Activated T-helper 1 cell treated with anti-CD3 and anti-CD28 coated beads, Interleukin-12 subunit alpha, Interleukin-12 subunit beta, Interleukin-2, Interleukin-4 antibody, amounts not matched to agents 30 ng/mL and 10 ng/mL and 1 ng/mL, durations not matched to agents 14 hours and 24 hours and 36 hours (primary cell): ENCODE data around the gene ASPSCR1. TPM values are rescaled to one million over a fixed set of nuclear protein-coding genes. Genes with fewer than 3 reads are reported as not detected.

Experiments used
- DNase-seq: peaks from one replicate; pipeline ENCODE4 v3.0.0; 2021; ENCODE audit warnings: low spot score
- H3K27ac Mint-ChIP-seq: one replicate; pipeline ENCODE4 v1.8.0; 2021; ENCODE audit warnings: mild to moderate bottlenecking, mixed read lengths
- H3K27me3 Mint-ChIP-seq: one replicate; pipeline ENCODE4 v1.8.0; 2022; ENCODE audit warnings: mild to moderate bottlenecking, moderate library complexity, mixed read lengths; ENCODE audit not compliant: insufficient read depth
- H3K36me3 Mint-ChIP-seq: one replicate; pipeline ENCODE4 v1.8.0; 2021; ENCODE audit warnings: low read depth, mixed read lengths
- H3K4me1 Mint-ChIP-seq: one replicate; pipeline ENCODE4 v1.8.0; 2021; ENCODE audit warnings: low read depth, mixed read lengths
- H3K4me3 Mint-ChIP-seq: one replicate; pipeline ENCODE4 v1.8.0; 2021; ENCODE audit warnings: mild to moderate bottlenecking, moderate library complexity, mixed read lengths
- H3K9me3 Mint-ChIP-seq: one replicate; pipeline ENCODE4 v1.8.0; 2021; ENCODE audit warnings: mixed read lengths
- intact Hi-C: fragments of 100-400 bp; cut with micrococcal nuclease; formaldehyde crosslinking; loops from one replicate; pipeline ENCODE4 v1.15.1; 2024
- total RNA-seq: library from RNA; stranded (reverse); gene quantifications from 2 replicates; pipeline ENCODE4 v1.2.3, GENCODE V29; 2022

Gene ASPSCR1
- total RNA-seq, 1 donor from 2014 or later, result 33.8 TPM

- peaks cover 14% of the 10 kb centered on the region for H3K4me1 Mint-ChIP-seq
- intact Hi-C loops, result loop anchor here (1.0 to 5.0 kb wide), 3 partner anchors 14 to 45 kb away; partner anchors contain the start of genes DCXR and FASN
- peak within 1 kb of the TSS; percentile 89 for H3K27ac Mint-ChIP-seq
- no peaks in the 10 kb centered on the region for H3K27me3 Mint-ChIP-seq
- DNase-seq, result peak; percentile 74
- peak within 1 kb of the TSS; percentile 91 for H3K4me3 Mint-ChIP-seq
- no peaks in the 10 kb centered on the region for H3K9me3 Mint-ChIP-seq
- H3K36me3 Mint-ChIP-seq, result peaks cover 9% of the 10 kb centered on the region
These were observed 74.6 kb downstream of the ASPSCR1 start, which contains the start of the genes GPS1 and RFNG for GRCh38 chr17:82051776-82052637. Gene GPS1 (plus strand): TSS chr17:82051898. CDS start chr17:82051932, 34 bp downstream. Gene RFNG (minus strand): TSS chr17:82051811. CDS start chr17:82051766, 45 bp downstream.

GRCh38 chr17:82052638-82053059 lies 75.2 kb downstream of the ASPSCR1 start:
- peaks cover 9% of the 10 kb centered on the region for H3K4me1 Mint-ChIP-seq
- peak overlapping the region; percentile 88 for H3K4me3 Mint-ChIP-seq
- intact Hi-C loops, result loop anchor here (5.0 kb wide), 1 partner anchor 45 kb away; the partner anchor contains the start of gene FASN
- no peaks in the 10 kb centered on the region for H3K27me3 Mint-ChIP-seq
- H3K9me3 Mint-ChIP-seq, result no peaks in the 10 kb centered on the region
- H3K27ac Mint-ChIP-seq, result no peak overlapping the region
- DNase-seq, result no peak
- H3K36me3 Mint-ChIP-seq, result peaks cover 5% of the 10 kb centered on the region

DNA sequence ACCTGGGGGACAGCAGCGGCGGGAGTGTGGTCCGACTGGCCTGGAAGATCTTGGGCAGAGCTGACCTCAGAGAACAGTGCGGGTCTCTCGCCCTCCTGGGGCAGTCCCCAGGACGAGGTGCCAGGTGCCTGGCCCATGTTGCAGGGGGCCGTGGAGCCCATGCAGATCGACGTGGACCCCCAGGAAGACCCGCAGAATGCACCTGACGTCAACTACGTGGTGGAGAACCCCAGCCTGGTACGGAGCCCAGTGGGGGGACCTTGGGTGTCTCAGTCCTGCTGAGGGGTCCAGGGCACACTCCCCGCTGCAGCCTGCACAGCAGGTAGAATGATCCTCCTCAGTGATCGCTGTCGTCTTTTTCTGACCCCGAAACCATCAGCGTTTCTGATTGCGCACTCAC lies 75.7 kb downstream of the ASPSCR1 start:
- no peak overlapping the region for H3K27ac Mint-ChIP-seq
- H3K4me1 Mint-ChIP-seq, result peaks cover 8% of the 10 kb centered on the region
- intact Hi-C loops, result loop anchor here (5.0 kb wide), 1 partner anchor 44 kb away; the partner anchor contains the start of gene FASN
- H3K27me3 Mint-ChIP-seq, result no peaks in the 10 kb centered on the region
- H3K36me3 Mint-ChIP-seq, result peaks cover 4% of the 10 kb centered on the region
- no peak for DNase-seq
- H3K4me3 Mint-ChIP-seq, result peak overlapping the region; percentile 88
- no peaks in the 10 kb centered on the region for H3K9me3 Mint-ChIP-seq

GRCh38 chr17:82053556-82054263 lies 76.3 kb downstream of the ASPSCR1 start:
- Mint-ChIP-seq H3K27me3 (no peaks in the 10 kb centered on the region), H3K9me3 (no peaks in the 10 kb centered on the region), H3K4me3 (peak overlapping the region; percentile 88), H3K36me3 (peaks cover 4% of the 10 kb centered on the region), H3K4me1 (peaks cover 8% of the 10 kb centered on the region), H3K27ac (no peak overlapping the region)
- DNase-seq, result no peak
- intact Hi-C loops, result loop anchor here (5.0 kb wide), 1 partner anchor 44 kb away; the partner anchor contains the start of gene FASN

DNA sequence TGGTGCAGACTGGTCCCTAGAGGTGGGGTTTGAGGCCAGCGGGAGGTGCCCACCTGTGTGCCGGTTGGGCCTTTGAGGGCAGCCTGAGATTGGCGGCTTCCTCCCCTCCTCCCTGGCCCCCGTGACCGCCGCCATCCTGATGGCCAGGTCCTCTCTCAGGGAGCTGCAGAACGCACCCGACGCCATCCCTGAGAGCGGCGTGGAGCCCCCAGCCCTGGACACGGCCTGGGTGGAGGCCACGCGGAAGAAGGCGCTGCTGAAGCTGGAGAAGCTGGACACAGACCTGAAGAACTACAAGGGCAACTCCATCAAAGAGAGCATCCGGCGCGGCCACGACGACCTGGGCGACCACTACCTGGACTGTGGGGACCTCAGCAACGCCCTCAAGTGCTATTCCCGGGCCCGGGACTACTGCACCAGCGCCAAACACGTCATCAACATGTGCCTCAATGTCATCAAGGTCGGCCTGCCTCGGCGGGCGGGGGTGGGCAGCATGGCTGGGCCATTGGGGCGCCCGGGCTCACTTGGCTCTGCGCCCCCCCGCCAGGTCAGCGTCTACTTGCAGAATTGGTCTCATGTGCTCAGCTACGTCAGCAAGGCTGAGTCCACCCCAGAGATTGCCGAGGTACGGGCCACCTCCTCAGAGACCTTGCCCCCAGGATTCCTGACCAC lies 77.1 kb downstream of the ASPSCR1 start:
- no peak overlapping the region for H3K27ac Mint-ChIP-seq
- no peak for DNase-seq
- intact Hi-C loops, result loop anchor here (5.0 kb wide), 1 partner anchor 43 kb away; the partner anchor contains the start of gene FASN
- no peaks in the 10 kb centered on the region for H3K27me3 Mint-ChIP-seq
- H3K36me3 Mint-ChIP-seq, result peaks cover 4% of the 10 kb centered on the region
- peaks cover 8% of the 10 kb centered on the region for H3K4me1 Mint-ChIP-seq
- H3K9me3 Mint-ChIP-seq, result no peaks in the 10 kb centered on the region
- H3K4me3 Mint-ChIP-seq, result no peak overlapping the region

GRCh38 chr17:82055023-82055964 lies 77.9 kb downstream of the ASPSCR1 start:
- Mint-ChIP-seq H3K9me3 (no peaks in the 10 kb centered on the region), H3K27me3 (no peaks in the 10 kb centered on the region), H3K36me3 (peaks cover 3% of the 10 kb centered on the region), H3K4me1 (peaks cover 6% of the 10 kb centered on the region), H3K27ac (no peak overlapping the region), H3K4me3 (no peak overlapping the region)
- no peak for DNase-seq
- intact Hi-C loops, result no loop called here

- intact Hi-C loops, result no loop called here
- Mint-ChIP-seq H3K27me3 (no peaks in the 10 kb centered on the region), H3K36me3 (peaks cover 3% of the 10 kb centered on the region), H3K27ac (no peak overlapping the region), H3K4me1 (no peaks in the 10 kb centered on the region), H3K9me3 (no peaks in the 10 kb centered on the region), H3K4me3 (no peak overlapping the region)
- DNase-seq, result no peak
These were observed 78.7 kb downstream of the ASPSCR1 start for GRCh38 chr17:82055965-82056728.

DNA sequence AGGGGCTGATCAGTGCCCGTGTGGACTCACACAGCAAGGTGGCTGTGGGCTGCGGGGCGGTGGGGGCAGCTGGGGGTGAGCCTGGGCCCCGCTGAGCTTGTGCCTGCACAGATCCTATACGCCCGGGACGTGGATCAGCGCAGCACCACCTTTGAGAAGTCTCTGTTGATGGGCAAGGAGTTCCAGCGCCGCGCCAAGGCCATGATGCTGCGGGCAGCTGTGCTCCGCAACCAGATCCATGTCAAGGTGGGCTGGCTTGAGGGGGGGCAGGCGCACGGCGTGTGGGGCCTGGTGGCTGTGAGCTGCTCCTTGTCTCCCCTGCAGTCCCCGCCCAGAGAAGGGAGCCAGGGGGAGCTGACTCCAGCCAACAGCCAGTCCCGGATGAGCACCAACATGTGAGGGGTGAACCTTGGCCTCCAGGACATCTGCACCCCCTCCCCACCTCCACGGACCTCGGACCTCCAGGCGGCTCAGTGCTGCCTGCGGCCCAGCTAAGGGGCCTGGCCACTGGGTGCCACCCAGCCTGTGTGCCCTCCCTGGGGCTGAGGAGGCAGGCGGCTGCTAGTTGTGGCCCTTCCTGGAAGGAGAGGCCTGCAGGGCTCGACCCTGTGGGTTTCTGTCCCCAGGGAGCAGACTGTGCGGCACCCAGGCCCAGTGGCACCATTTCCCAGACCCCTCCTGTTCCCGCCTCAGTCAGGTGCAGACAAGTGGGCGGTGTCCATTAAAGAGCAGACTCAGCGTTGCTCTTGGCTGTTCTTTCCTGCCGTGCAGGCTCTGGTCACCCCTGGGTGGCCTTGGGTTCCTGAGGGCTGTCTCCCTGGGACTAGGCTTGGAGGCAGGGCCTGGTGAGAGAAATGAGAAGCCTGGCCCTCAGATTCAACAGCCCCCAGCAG lies 79.5 kb downstream of the ASPSCR1 start:
- no peak for DNase-seq
- H3K36me3 Mint-ChIP-seq, result peaks cover 3% of the 10 kb centered on the region
- no peak overlapping the region for H3K4me3 Mint-ChIP-seq
- no peaks in the 10 kb centered on the region for H3K9me3 Mint-ChIP-seq
- intact Hi-C loops, result no loop called here
- no peaks in the 10 kb centered on the region for H3K4me1 Mint-ChIP-seq
- no peak overlapping the region for H3K27ac Mint-ChIP-seq
- no peaks in the 10 kb centered on the region for H3K27me3 Mint-ChIP-seq

DNA sequence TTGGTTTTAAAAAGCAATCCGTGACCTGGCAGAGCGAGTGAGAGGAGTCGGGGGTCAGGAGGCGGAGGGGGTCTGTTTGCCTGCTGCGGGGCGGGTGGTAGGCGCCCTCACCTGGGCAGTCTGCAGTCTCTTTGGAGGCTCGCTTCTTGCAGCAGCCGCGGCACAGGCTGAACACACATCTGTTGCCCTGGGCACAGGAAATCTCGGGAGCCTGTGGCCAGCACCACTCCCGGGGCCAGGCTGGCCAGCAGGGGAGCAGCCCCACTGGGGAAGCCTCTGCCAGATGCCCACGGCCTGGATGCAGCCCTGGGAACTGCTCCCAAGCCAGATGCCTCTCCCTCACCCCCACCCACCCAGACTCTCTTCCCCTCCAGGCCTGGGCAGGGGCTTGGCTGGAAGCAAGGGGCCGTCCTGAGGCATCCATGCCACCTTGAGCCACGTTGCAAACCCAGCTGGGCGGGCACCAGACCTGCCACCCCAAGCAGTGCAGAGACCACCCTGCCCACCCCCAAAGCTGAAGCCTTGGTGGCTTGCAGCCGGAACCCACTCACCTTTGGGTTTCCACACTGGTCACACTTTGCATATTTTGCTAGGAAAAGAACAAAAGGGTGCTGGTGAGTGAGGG lies 80.9 kb downstream of the ASPSCR1 start:
- peak overlapping the region; percentile 12 for H3K27ac Mint-ChIP-seq
- intact Hi-C loops, result no loop called here
- no peaks in the 10 kb centered on the region for H3K9me3 Mint-ChIP-seq
- no peaks in the 10 kb centered on the region for H3K4me1 Mint-ChIP-seq
- peaks cover 5% of the 10 kb centered on the region for H3K36me3 Mint-ChIP-seq
- no peak for DNase-seq
- no peaks in the 10 kb centered on the region for H3K27me3 Mint-ChIP-seq
- H3K4me3 Mint-ChIP-seq, result no peak overlapping the region

- no peaks in the 10 kb centered on the region for H3K4me1 Mint-ChIP-seq
- intact Hi-C loops, result no loop called here
- peaks cover 5% of the 10 kb centered on the region for H3K36me3 Mint-ChIP-seq
- no peak overlapping the region for H3K4me3 Mint-ChIP-seq
- no peaks in the 10 kb centered on the region for H3K27me3 Mint-ChIP-seq
- no peaks in the 10 kb centered on the region for H3K9me3 Mint-ChIP-seq
- no peak for DNase-seq
- H3K27ac Mint-ChIP-seq, result no peak overlapping the region
These were observed 81.4 kb downstream of the ASPSCR1 start for GRCh38 chr17:82058855-82059249.
